IMR-90 (cell line): Measurements from ENCODE around the gene HELZ. TPM values are rescaled to one million over a fixed set of nuclear protein-coding genes. Genes with fewer than 3 reads are reported as not detected.

ENCODE experiments used
- ATAC-seq: fragments of 200-7000 bp; cut with Tn5 transposase; 2 replicates; pipeline ENCODE4 v1.9.1; 2020; ENCODE audit warnings: low read depth, mild to moderate bottlenecking, moderate library complexity
- BruUV-seq: library from RNA; stranded (reverse); fragments of 400-500 nt; replicated peaks from 2 replicates; lab custom pipeline; 2021; lab: Mats Ljungman, UMichigan
- CTCF ChIA-PET: fragments of 300-600 bp; formaldehyde crosslinking; extraction: SDS; loops from one replicate; lab custom pipeline; 2021; ENCODE audit warnings: antibody characterized with exemption; lab: Yijun Ruan, JAX
- POLR2A ChIA-PET: fragments of 300-600 bp; sonication (Branson Sonifier 250); formaldehyde crosslinking; loops from one replicate; lab custom pipeline; 2022; ENCODE audit warnings: antibody characterized with exemption; ENCODE audit not compliant: unreplicated experiment; lab: Charles Lee
- DNase-seq: peaks from one replicate; pipeline ENCODE4 v3.0.0; 2013
- H2AFZ ChIP-seq: replicated peaks from 2 replicates; pipeline ENCODE3; 2013; ENCODE audit warnings: low read length, mild to moderate bottlenecking; ENCODE audit not compliant: poor library complexity
- H2AK5ac ChIP-seq: 2 replicates; pipeline ENCODE4 v1.6.1; 2013; ENCODE audit warnings: low read depth, low read length, inconsistent platforms
- H2AK9ac ChIP-seq: replicated peaks from 2 replicates; pipeline ENCODE3; 2013; ENCODE audit warnings: mild to moderate bottlenecking, low read depth, low read length, moderate library complexity; ENCODE audit not compliant: poor library complexity
- H2BK120ac ChIP-seq: 2 replicates; pipeline ENCODE4 v1.6.1; 2013; ENCODE audit warnings: low read depth, low read length, inconsistent platforms
- H2BK15ac ChIP-seq: 3 replicates; pipeline ENCODE4 v1.6.1; 2013; ENCODE audit warnings: low read depth, low read length, inconsistent platforms
- H2BK20ac ChIP-seq: 2 replicates; pipeline ENCODE4 v1.6.1; 2013; ENCODE audit warnings: low read depth, mild to moderate bottlenecking, inconsistent platforms, low read length, moderate library complexity
- H2BK5ac ChIP-seq: 2 replicates; pipeline ENCODE4 v1.6.1; 2013; ENCODE audit warnings: mild to moderate bottlenecking, low read depth, low read length, inconsistent platforms; ENCODE audit not compliant: poor library complexity, severe bottlenecking
- H3K14ac ChIP-seq: replicated peaks from 2 replicates; pipeline ENCODE4 v1.6.1; 2013; ENCODE audit warnings: low read depth, low read length, inconsistent platforms
- H3K18ac ChIP-seq: 2 replicates; pipeline ENCODE4 v1.6.1; 2013; ENCODE audit warnings: low read depth, low read length, control low read depth
- H3K23ac ChIP-seq: 2 replicates; pipeline ENCODE4 v1.6.1; 2013; ENCODE audit warnings: low read depth, low read length, inconsistent platforms
- H3K27ac ChIP-seq: 2 replicates; pipeline ENCODE4 v1.5.1; 2013; ENCODE audit warnings: mild to moderate bottlenecking, control low read depth, low read length; ENCODE audit not compliant: insufficient read depth
- H3K27me3 ChIP-seq: 2 replicates; pipeline ENCODE4 v1.6.1; 2013; ENCODE audit warnings: low read length; ENCODE audit not compliant: control insufficient read depth, insufficient read depth
- H3K36me3 ChIP-seq: 2 replicates; pipeline ENCODE4 v1.6.1; 2013; ENCODE audit warnings: low read length, mixed read lengths; ENCODE audit not compliant: control insufficient read depth, insufficient read depth
- H3K4ac ChIP-seq: 2 replicates; pipeline ENCODE4 v1.6.1; 2013; ENCODE audit warnings: low read depth, low read length, inconsistent platforms
- H3K4me1 ChIP-seq: 2 replicates; pipeline ENCODE4 v1.6.1; 2013; ENCODE audit warnings: low read length, mixed read lengths; ENCODE audit not compliant: control insufficient read depth, insufficient read depth
- H3K4me2 ChIP-seq: 2 replicates; pipeline ENCODE4 v1.6.1; 2013; ENCODE audit warnings: low read depth, mild to moderate bottlenecking, control low read depth, low read length, moderate library complexity
- H3K4me3 ChIP-seq: 2 replicates; pipeline ENCODE4 v1.5.1; 2013; ENCODE audit warnings: low read depth, mild to moderate bottlenecking, control low read depth, low read length, moderate library complexity; ENCODE audit not compliant: insufficient read depth
- H3K56ac ChIP-seq: 2 replicates; pipeline ENCODE4 v1.6.1; 2013; ENCODE audit warnings: low read length, inconsistent platforms; ENCODE audit not compliant: insufficient read depth; ENCODE audit errors: extremely low read depth
- H3K79me1 ChIP-seq, 2 experiments: 2 replicates each; pipeline ENCODE4 v1.6.1; 2013; ENCODE audit warnings: low read length in 2 of 2, inconsistent platforms in 1 of 2, low read depth in 1 of 2
- H3K9ac ChIP-seq: 2 replicates; pipeline ENCODE4 v1.6.1; 2013; ENCODE audit warnings: low read depth, low read length, control low read depth
- H3K9me1 ChIP-seq: 2 replicates; pipeline ENCODE4 v1.6.1; 2013; ENCODE audit warnings: low read length, inconsistent platforms; ENCODE audit not compliant: insufficient read depth
- H3K9me3 ChIP-seq: 2 replicates; pipeline ENCODE4 v1.6.1; 2013; ENCODE audit warnings: low read length; ENCODE audit not compliant: control insufficient read depth, insufficient read depth
- H4K20me1 ChIP-seq: 2 replicates; pipeline ENCODE4 v1.6.1; 2013; ENCODE audit warnings: low read length, inconsistent platforms; ENCODE audit not compliant: insufficient read depth
- H4K5ac ChIP-seq: 2 replicates; pipeline ENCODE4 v1.6.1; 2013; ENCODE audit warnings: mild to moderate bottlenecking, low read depth, low read length, control low read depth
- H4K8ac ChIP-seq, 2 experiments: 2 replicates each; pipeline ENCODE4 v1.6.1; 2013; ENCODE audit warnings: low read depth in 2 of 2, low read length in 2 of 2, control low read depth in 1 of 2, inconsistent platforms in 1 of 2
- H4K91ac ChIP-seq: 2 replicates; pipeline ENCODE4 v1.6.1; 2013; ENCODE audit warnings: low read depth, low read length, inconsistent platforms; ENCODE audit not compliant: insufficient read depth
- BHLHE40 ChIP-seq: fragments of 150-350 bp; IDR thresholded peaks from 2 replicates; pipeline ENCODE4 v1.6.1; 2016; ENCODE audit warnings: mild to moderate bottlenecking, low read depth, low read length
- MAZ ChIP-seq: IDR thresholded peaks from 2 replicates; pipeline ENCODE4 v1.6.1; 2012; ENCODE audit warnings: low read depth, mild to moderate bottlenecking, low read length, improper control_type of control experiment, moderate library complexity, borderline replicate concordance
- POLR2A ChIP-seq: IDR thresholded peaks from 2 replicates; pipeline ENCODE4 v1.6.1; 2012; ENCODE audit warnings: mild to moderate bottlenecking, low read depth, low read length
- dilution Hi-C: fragments of 300-500 bp; cut with HindIII; formaldehyde crosslinking; loops from one replicate; pipeline ENCODE4 v1.14.3; 2018; ENCODE audit warnings: low sequenced_read_pairs; ENCODE audit not compliant: unreplicated experiment
- in situ Hi-C: fragments of 300-500 bp; cut with MboI; formaldehyde crosslinking; loops from 3 replicates; pipeline ENCODE4 v1.14.3; 2019; ENCODE audit warnings: low sequenced_read_pairs, inconsistent platforms, mixed read lengths
- intact Hi-C: fragments of 100-400 bp; cut with micrococcal nuclease; formaldehyde crosslinking; loops from 2 replicates; pipeline ENCODE4 v1.10.0; 2022
- polyA plus RNA-seq, 3 experiments: library from polyadenylated mRNA; depleted of rRNA; stranded (reverse); fragments of >200 nt; gene quantifications; 2 replicates each; pipeline ENCODE4 v1.2.3, GENCODE V29; 2012; ENCODE audit warnings: low replicate concordance in 1 of 3
- total RNA-seq: library from RNA; depleted of rRNA; stranded (reverse); fragments of >200 nt; gene quantifications from 2 replicates; pipeline ENCODE4 v1.2.3, GENCODE V29; 2012

Gene HELZ
- total and polyA plus RNA-seq, 2 of the 4 experiments (the other 2 are of a cell fraction), result 8.0 to 60.6 TPM

GRCh38 chr17:67203818-67204217 lies 41.2 kb downstream of the HELZ start:
- no peak overlapping the region for H2AK9ac ChIP-seq
- no peak overlapping the region for H2BK20ac ChIP-seq
- no peak overlapping the region for H3K23ac ChIP-seq
- peaks cover 19% of the 10 kb centered on the region for H3K36me3 ChIP-seq
- no peak overlapping the region for H3K56ac ChIP-seq
- CTCF ChIA-PET, result no interaction called here
- BruUV-seq, result no TSS peak
- H3K4me3 ChIP-seq, result no peak overlapping the region
- H3K4me1 ChIP-seq, result no peaks in the 10 kb centered on the region
- no peak overlapping the region for H4K91ac ChIP-seq
- no peak overlapping the region for H2AK5ac ChIP-seq
- H3K9ac ChIP-seq, result no peak overlapping the region
- H2AFZ ChIP-seq, result no peak overlapping the region
- H3K79me1 ChIP-seq, result peaks cover 17 to 43% of the 10 kb centered on the region in 2 experiments; a peak in 3 of 4 replicates
- H2BK120ac ChIP-seq, result no peak overlapping the region
- no peaks in the 10 kb centered on the region for H3K27me3 ChIP-seq
- ATAC-seq (no peak), DNase-seq (no peak)
- dilution Hi-C loops (no loop called here), intact Hi-C loops (no loop called here), in situ Hi-C loops (no loop called here)
- H3K18ac ChIP-seq, result no peak overlapping the region
- H4K8ac ChIP-seq, result no peak overlapping the region
- H3K14ac ChIP-seq, result no peak overlapping the region
- H3K27ac ChIP-seq, result no peak overlapping the region
- H4K20me1 ChIP-seq, result peaks cover 3% of the 10 kb centered on the region
- no peak overlapping the region for H2BK15ac ChIP-seq
- POLR2A ChIA-PET, result no interaction called here
- H4K5ac ChIP-seq, result no peak overlapping the region
- no peak overlapping the region for H3K4me2 ChIP-seq
- peaks cover 5% of the 10 kb centered on the region for H3K9me1 ChIP-seq
- H2BK5ac ChIP-seq, result no peak overlapping the region
- no peak overlapping the region for H3K4ac ChIP-seq
- TF ChIP-seq BHLHE40 (no peak), MAZ (no peak), POLR2A (no peak)
- no peaks in the 10 kb centered on the region for H3K9me3 ChIP-seq
